ENCODE results near the gene BAIAP2L1.
A peak's percentile ranks its signal among the peaks of the same experiment; 100 is the strongest.

Gene BAIAP2L1

GRCh38 chr7:98289333-98289875 lies 111.5 kb downstream of the BAIAP2L1 start:
- DNase-seq, result no peak

DNA sequence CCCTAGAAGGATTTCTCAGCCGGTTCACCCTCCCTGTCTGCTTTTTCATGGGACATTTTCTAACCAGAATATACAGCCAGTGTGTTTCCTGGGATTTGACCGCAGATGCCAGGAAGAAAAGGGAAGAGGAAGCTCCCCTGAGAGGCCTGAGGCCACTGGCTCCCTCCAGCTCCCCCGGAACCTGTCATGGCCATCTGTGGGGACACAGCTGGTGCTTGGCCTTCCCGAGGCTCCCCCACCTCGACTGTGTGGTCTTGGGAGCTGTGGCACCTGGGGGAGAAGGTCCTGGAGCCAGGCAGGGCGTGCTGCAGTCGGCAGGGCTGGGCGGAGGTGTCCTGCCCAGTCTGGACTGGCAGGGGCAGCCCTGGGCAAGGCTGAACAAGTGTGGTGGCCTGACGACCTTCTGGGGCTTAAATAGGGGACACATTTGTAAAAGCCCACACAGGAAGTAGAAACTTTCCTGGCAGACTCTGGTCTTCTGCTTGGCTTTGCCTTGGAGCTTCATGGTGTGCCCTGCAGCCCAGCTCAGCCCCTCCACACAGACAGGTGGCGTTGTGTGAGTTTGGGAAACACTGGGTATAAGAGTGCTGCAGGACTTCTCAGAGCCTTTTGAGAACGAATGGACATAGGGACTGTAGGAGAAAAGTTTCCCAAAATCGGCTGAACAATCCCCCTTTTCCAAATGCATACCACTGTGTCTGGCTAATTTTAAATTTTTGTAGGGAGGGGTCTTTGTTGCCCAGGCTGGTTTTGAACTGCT lies 112.6 kb downstream of the BAIAP2L1 start:
- no peak for DNase-seq

- DNase-seq, result peak; percentile 75
Observed at GRCh38 chr7:98287486-98287959, 113.4 kb downstream of the BAIAP2L1 start.

DNA sequence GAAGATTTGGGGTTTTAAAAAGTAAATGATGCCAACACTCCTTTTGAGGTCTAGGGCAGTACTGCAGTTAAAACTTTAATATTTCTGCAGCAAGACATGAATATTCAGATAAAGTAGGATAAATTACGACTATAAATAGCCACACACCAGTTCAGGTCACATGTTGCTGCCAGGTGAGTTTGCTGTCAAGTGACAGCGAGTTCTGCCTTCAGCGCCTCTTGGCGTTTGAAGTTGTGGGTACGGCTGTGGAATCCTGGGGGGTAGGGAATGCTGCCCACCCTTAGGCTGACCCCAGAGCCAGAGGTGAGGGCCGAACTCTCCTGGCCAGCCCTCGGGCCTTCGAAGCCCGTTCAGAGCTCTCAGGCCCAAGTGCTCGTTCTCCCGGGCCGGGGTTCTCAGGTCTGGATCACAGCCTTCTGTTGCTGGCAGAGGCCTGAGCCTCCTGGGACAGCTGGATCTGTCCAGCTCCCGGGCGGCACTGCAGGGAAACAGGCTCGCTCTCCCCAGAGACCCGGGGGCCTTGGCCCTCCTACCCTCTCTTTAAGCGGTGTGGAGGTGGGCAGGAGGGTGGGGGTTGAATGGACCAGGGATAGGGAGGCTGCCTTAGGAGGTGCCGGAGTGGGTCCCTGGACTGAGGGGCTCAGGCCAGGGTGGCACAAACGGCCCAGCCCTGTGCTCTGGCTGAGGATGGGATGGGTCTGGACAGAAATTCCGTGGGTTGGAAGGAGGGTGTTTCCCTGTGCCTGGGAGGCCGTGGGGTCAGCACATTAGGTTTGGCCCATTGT lies 114.0 kb downstream of the BAIAP2L1 start:
- no peak for DNase-seq

GRCh38 chr7:98286093-98286539 lies 114.8 kb downstream of the BAIAP2L1 start:
- DNase-seq, result peak; percentile 96

- DNase-seq, result no peak
Observed at GRCh38 chr7:98285157-98286092, 115.5 kb downstream of the BAIAP2L1 start.

GRCh38 chr7:98284335-98285036 lies 116.4 kb downstream of the BAIAP2L1 start:
- peak; percentile 93 for DNase-seq

DNA sequence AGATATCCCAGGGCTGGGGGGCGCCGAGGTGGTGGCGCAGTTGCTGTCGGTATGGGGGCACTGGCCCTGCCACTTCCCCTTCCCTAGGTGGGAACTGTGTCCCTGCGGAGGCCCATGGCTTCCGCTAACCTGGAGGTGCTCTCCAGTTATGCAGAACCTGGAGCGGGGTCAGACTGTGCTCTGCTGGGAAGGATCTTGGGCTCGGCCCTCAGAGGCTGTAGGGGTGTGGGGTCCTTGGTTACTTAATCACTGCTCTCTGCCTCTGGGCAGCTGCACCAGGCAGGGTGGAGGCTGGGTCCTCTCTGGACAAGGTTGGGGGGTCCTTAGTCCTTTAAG lies 117.0 kb downstream of the BAIAP2L1 start:
- no peak for DNase-seq

- DNase-seq, result no peak
Observed at GRCh38 chr7:98283127-98283886, 117.6 kb downstream of the BAIAP2L1 start.

- DNase-seq, result no peak
Observed at GRCh38 chr7:98282703-98283102, 118.2 kb downstream of the BAIAP2L1 start.

DNA sequence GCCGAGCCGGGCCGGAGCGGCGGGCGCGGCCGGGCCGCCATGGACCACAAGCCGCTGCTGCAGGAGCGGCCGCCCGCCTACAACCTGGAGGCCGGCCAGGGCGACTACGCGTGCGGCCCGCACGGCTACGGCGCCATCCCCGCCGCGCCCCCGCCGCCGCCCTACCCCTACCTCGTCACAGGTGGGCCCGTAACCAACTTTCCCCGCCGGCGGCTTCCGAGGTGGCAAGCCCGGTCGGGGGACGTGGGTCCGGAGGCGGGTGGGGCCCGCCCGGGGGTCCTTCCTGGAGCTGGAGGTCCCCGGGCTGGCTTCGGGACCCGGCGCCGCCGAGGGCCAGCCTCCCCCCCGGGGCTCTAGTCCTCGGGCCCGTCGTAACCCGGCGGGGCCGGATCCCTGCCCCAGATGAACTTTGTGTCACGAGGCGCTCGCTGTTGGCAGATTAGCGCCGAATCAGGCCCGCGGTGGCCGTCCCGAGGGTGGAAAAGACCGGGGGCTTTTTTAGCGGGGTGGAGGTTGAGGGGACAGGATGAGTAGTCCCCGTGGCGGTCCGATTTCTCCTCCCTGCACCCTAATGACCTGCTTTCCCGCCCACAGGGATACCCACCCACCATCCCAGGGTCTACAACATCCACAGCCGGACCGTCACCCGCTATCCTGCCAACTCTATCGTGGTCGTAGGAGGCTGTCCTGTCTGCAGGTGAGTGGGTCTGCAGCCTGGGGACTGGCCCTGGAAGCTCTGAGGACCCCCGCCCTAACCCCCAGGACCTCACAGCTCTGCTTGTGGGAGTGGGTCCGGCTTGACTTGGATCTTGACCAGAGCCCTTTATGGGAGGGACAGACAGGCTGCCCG lies 118.9 kb downstream of the BAIAP2L1 start:
- DNase-seq, result no peak

GRCh38 chr7:98280791-98281756 lies 119.8 kb downstream of the BAIAP2L1 start, which contains the start of gene BRI3:
Gene BRI3, plus strand, starts transcription at chr7:98281686. Its CDS starts 110 bp downstream, at chr7:98281796.
- DNase-seq, result peak; percentile 94

DNA sequence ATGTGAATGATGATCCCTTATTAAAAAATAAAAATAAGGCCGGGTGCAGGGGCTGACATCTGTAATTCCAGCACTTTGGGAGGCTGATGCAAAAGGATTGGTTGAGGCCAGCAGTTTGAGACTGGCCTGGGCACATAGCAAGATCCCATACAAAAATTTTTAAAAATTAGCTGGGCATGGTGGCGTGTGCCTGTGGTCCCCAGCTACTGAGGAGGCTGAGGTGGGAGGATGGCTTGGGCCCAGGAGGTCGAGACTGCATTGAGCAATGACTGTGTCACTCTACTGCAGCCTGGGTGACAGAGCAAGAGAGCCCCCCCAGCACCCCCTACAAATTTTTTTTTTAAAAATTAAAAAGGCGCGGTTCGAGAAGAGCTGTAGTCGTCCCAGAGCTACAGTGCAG lies 120.6 kb downstream of the BAIAP2L1 start:
- DNase-seq, result no peak

DNA sequence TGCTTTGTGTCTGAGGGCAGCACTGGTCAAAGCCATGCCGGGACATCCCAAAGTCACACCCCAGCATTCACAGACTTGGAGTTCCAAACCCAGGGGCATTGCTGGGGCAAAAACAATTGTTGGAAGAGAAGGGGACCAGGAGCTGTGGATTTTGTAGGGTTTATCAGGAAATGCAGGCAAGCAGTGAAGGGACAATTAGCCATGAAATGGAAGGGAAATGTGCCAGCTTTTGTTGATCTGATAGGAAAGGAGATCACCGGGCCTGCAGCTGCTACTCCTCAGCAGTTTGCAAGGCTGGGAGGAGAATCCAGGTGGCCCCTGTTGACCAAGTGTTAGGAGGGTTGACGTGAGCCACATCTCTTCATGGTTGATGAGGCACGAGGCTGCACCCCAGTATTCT lies 122.0 kb downstream of the BAIAP2L1 start:
- no peak for DNase-seq

GRCh38 chr7:98278408-98278807 lies 122.5 kb downstream of the BAIAP2L1 start:
- no peak for DNase-seq

DNA sequence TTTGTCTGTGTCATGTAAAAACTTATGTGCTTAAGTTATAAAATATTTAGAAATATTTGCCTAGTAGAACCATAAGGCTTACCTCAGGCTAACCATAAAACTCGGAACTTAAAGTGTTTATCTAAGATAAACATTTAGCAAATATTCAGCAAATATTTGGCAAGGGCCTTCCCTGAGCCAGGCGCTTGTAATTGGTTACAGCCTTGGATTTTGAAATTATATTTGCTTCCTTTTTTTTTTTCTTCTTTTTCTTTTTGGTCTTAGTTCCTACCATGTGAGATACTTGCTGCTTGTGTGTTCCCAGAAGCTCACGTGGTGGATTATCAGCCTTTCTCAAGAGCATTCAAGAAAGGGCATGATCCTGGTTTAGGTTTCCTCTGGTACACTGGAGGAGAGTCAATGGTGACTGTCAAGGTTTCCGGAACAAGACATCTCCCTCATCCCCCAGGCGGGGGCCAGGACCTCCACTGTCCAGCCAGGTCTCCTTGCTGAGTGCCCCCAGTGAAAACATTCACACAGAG lies 124.6 kb downstream of the BAIAP2L1 start:
- no peak for DNase-seq

DNA sequence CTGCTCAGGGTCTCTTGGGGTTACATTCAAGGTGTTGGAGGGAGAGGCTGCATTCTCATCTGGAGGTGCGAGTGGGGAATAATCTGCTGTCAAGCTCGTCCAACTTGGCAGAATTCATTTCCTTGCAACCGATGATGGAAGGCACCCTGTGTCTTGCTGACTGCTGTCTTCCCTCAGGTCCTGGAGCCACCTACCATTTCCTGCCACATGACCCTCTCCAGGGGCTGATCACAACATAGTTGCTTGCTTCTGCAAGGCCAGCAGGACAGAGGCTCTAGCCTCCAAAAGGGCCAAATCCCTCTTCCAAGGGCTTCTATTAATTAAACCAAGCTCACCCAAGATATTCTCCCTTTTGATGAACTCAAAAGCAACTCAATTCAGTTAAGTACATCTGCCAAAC lies 133.6 kb downstream of the BAIAP2L1 start:
- no peak for DNase-seq

- DNase-seq, result no peak
Observed at GRCh38 chr7:98266840-98267239, 134.1 kb downstream of the BAIAP2L1 start.

DNA sequence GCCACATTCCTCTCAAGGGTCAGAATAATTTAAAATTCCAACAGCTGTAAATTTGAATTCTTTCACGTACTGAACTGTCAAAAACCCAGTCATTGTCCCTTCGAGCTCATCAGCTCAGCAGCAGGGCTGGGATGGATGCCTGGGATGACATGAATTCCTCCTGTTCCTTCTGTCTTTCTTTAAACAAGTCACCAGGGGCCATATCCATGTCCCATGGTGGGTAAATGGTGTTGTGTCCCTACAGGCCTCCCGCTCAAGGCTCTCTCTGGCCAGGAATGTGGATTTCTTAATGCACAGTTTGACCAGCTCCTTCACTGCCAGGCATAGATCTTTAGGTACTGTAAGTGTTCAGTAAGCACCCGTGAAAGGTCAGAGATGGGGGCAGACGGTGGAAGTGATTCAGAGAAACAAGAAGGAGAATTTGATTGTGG lies 135.0 kb downstream of the BAIAP2L1 start:
- DNase-seq, result peak; percentile 94

All from islet precursor cell (in vitro differentiated cells).